HUES48 (cell line): ENCODE measurements around the gene ZNF655.
A peak's percentile ranks its signal among the peaks of the same experiment; 100 is the strongest.
"Not testable (repeated sequence)": the region's sequence is repeated elsewhere in the genome, so short reads cannot be mapped to it uniquely, and the experiment has no call there.

ENCODE experiments used
- H3K27ac ChIP-seq: one replicate; pipeline ENCODE4 v1.7.0; 2013; ENCODE audit warnings: low read depth, low read length, inconsistent platforms
- H3K27me3 ChIP-seq: 2 replicates; pipeline ENCODE4 v1.6.1; 2013; ENCODE audit warnings: mild to moderate bottlenecking, low read length; ENCODE audit not compliant: control insufficient read depth, insufficient read depth
- H3K36me3 ChIP-seq: 2 replicates; pipeline ENCODE4 v1.6.1; 2013; ENCODE audit warnings: low read length; ENCODE audit not compliant: control insufficient read depth, insufficient read depth
- H3K4me1 ChIP-seq: 2 replicates; pipeline ENCODE4 v1.6.1; 2013; ENCODE audit warnings: mild to moderate bottlenecking, low read length; ENCODE audit not compliant: control insufficient read depth, insufficient read depth
- H3K4me3 ChIP-seq: 2 replicates; pipeline ENCODE4 v1.5.1; 2013; ENCODE audit warnings: mild to moderate bottlenecking, low read depth, low read length
- H3K9ac ChIP-seq: 2 replicates; pipeline ENCODE4 v1.6.1; 2013; ENCODE audit warnings: mild to moderate bottlenecking, low read depth, low read length, moderate library complexity
- H3K9me3 ChIP-seq: 2 replicates; pipeline ENCODE4 v1.6.1; 2013; ENCODE audit warnings: low read length; ENCODE audit not compliant: control insufficient read depth, insufficient read depth

Gene ZNF655

DNA sequence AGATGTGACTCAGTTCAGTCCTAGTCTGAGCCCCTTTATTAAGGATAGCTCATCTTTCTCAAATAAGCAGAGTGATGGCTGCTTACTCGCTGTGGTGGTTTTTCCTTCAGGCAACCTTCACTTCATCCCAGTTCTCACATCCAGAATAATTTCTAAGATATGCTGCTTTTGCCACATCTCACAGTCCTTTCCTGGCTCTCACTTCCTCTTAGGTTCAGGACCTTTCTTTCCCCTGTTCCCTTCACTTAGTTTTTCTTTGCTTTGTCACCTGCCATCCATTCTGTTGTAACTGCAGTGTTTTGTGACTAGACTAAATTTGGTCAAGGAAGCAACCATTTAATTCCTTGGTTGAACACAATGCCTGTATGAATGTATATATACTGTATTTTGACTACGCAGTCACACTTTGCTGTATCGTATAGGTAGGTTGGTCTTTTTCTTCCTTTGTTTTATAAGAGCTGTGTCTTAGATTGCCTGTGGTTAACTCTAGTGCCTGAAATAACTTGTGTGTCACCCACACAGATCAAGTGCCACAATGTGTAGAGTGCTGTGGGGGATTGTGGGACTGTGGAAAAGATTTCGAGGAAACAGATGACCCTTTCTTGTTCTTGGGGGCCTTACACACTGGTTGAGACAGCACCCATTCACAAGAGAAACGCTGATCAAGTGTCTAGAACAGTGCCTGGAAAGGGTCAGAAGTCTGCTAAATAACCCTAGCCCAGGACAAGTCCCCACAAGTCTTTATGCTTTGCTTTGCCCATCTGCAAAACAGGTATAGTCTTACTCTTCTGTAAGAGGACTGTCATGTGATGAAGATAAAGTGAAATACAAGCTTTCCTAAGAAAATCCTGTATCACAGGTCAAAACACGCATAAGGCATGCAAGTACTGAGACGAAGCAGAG, 2.6 kb downstream of the ZNF655 start:
- no peaks in the 10 kb centered on the region for H3K27me3 ChIP-seq
- H3K4me3 ChIP-seq = no peak overlapping the region
- H3K27ac ChIP-seq = peak overlapping the region; percentile 5
- H3K9ac ChIP-seq = no peak overlapping the region
- peaks cover 63% of the 10 kb centered on the region for H3K36me3 ChIP-seq
- H3K9me3 ChIP-seq = no peaks in the 10 kb centered on the region
- H3K4me1 ChIP-seq = peaks cover 5% of the 10 kb centered on the region; the same call in 1 of the 2 replicates

DNA sequence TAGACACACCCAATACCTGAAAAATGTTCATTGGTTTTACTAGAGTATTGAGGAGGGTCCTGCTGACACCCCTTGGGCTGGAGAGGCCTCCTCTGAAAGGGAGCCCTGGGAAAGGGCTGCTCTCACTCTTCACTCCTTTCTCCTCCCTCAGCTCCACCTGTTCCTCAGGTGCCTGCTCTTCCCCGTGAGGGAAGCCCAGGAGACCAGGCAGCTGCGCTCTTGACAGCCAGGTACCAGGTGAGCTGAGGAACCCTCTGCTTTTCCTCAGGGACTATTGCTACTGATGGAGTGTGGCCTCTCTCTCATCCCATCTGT, 3.3 kb downstream of the ZNF655 start:
- Histone ChIP-seq H3K4me3 (no peak overlapping the region), H3K9me3 (no peaks in the 10 kb centered on the region), H3K27ac (peak overlapping the region; percentile 86), H3K4me1 (peaks cover 5% of the 10 kb centered on the region; the same call in 1 of the 2 replicates), H3K36me3 (peaks cover 65% of the 10 kb centered on the region), H3K27me3 (no peaks in the 10 kb centered on the region), H3K9ac (no peak overlapping the region)

DNA sequence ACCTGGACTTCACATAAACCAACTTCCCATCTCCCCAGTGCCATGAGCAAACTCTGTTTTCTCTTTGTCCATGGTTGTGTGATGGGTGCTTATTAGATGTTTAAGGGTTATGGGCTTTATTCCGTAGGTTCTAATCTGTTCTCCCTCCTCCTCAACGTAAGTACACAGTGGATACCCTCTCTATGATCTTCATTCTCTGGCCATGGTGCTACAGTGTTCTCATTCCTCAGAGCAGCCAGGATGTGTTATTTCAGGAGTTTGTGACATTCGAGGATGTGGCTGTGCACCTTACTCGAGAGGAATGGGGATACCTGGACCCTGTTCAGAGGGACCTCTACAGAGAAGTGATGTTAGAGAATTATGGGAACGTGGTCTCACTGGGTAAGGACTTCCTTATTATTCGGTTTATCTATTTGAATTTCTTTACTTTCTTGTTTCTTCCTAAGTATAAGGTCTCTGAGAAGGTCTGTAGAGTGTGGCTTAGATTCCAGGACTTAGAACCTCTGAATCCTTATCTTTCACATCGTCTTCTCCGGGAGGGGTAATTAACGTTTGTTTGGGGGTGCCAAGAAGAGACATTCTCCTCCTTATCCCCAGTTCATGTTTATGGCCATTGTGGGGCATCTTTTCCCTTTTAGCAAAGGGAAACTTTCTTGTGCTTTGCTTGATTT, 3.8 kb downstream of the ZNF655 start:
- Histone ChIP-seq H3K9ac (no peak overlapping the region), H3K4me1 (peaks cover 3% of the 10 kb centered on the region; the same call in 1 of the 2 replicates), H3K36me3 (peaks cover 70% of the 10 kb centered on the region), H3K9me3 (no peaks in the 10 kb centered on the region), H3K4me3 (no peak overlapping the region), H3K27ac (peak overlapping the region; percentile 86), H3K27me3 (no peaks in the 10 kb centered on the region)

DNA sequence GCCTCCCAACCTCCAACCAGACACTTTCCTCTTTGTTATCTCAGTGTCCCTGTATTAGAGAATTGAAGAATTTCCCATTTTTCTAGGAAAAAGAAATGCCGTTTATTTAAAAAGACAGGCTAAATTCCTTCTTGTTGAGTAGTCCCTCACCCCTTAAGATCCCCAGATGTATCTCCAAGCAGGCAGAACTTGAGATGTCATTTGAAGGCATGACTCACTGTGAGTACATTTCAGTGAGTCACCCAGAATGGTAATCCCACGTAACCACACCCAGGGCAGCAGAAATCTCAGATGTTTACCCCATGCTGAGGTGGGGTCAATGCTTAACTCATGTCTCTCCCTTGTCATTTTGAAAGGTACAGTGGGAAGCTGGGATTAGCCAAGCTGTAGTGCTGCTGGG, 4.4 kb downstream of the ZNF655 start:
- Histone ChIP-seq H3K4me3 (no peak overlapping the region), H3K4me1 (no peaks in the 10 kb centered on the region), H3K27ac (peak overlapping the region; percentile 86), H3K27me3 (no peaks in the 10 kb centered on the region), H3K36me3 (peaks cover 73% of the 10 kb centered on the region), H3K9ac (no peak overlapping the region), H3K9me3 (no peaks in the 10 kb centered on the region)

DNA sequence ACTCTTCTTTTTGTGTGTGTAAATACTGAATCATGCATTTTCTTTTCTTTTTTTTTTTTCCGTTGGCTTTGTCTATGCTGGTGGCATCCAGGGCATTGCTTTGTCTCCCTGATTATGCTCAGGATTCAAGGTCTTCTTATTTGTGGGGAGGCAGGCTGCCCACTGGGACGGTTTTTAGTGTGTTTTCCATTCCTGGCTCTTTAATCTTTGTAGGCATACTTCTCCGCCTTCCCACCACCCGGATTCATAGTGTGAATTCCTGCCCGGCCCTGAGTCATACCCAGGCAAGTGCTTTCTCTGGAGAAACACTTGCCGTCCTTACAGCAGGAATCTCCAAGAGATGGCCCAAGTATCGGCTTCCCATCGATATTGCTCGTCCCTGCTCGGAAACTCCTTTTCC, 5.2 kb downstream of the ZNF655 start:
- Histone ChIP-seq H3K4me3 (no peak overlapping the region), H3K9me3 (no peaks in the 10 kb centered on the region), H3K27ac (peak overlapping the region; percentile 64), H3K9ac (no peak overlapping the region), H3K36me3 (peaks cover 75% of the 10 kb centered on the region), H3K4me1 (no peaks in the 10 kb centered on the region), H3K27me3 (no peaks in the 10 kb centered on the region)

DNA sequence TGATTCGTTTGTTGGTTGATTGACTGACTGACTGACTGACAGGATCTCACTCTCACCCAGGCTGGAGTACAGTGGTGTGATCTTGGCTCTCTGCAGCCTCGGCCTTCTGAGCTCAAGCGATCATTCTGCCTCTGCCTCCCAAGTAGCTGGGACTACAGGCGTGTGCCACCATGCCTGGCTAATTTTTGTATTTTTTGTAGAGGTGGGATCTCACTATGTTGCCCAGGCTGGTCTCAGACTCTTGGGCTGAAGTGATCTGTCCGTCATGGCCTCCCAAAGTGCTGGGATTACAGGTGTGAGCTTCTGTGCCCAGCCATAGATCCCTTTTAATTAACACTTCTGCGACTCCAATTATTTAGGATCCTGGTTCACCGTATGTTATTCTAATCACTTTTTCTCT, 10.3 kb downstream of the ZNF655 start:
- H3K27ac ChIP-seq, H3K4me3 ChIP-seq, H3K9me3 ChIP-seq, H3K4me1 ChIP-seq, H3K27me3 ChIP-seq, H3K9ac ChIP-seq: not testable (repeated sequence)
- H3K36me3 ChIP-seq = peaks cover 82% of the 10 kb centered on the region

DNA sequence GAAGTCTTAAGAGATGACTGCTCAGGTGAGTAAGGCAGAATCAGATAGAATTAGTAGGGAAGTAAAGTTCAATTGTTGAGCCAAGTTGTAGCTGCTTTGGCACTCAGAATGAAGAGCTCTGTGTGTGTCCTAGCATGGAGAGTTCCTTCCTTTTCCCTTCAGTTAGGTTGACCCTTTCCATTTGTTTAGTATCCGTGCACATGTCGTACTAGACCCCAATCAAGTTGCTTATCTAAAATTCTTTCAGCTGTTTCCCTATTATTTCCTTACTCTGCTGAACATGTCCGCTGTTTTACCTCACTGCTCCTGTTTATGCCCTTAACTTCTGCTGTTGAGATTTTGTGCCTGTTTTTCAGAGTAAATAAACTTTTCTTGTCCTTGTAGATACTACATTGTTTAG, 13.3 kb downstream of the ZNF655 start:
- Histone ChIP-seq H3K36me3 (peaks cover 60% of the 10 kb centered on the region), H3K27me3 (no peaks in the 10 kb centered on the region), H3K9me3 (no peaks in the 10 kb centered on the region), H3K9ac (no peak overlapping the region), H3K4me3 (no peak overlapping the region), H3K4me1 (peaks cover 16% of the 10 kb centered on the region), H3K27ac (no peak overlapping the region)

DNA sequence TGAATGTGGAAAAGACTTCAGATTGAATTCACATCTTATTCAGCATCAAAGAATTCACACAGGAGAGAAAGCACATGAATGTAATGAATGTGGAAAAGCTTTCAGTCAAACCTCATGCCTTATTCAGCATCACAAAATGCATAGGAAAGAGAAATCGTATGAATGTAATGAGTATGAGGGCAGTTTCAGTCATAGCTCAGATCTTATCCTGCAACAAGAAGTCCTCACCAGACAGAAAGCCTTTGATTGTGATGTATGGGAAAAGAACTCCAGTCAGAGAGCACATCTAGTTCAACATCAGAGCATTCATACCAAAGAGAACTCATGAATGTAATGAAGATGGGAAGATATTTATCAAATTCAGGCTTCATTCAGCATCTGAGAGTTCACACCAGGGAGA, 14.8 kb downstream of the ZNF655 start:
- Histone ChIP-seq H3K9me3 (no peaks in the 10 kb centered on the region), H3K27me3 (no peaks in the 10 kb centered on the region), H3K4me3 (no peak overlapping the region), H3K9ac (no peak overlapping the region), H3K4me1 (peaks cover 21% of the 10 kb centered on the region), H3K27ac (no peak overlapping the region), H3K36me3 (peaks cover 53% of the 10 kb centered on the region)

DNA sequence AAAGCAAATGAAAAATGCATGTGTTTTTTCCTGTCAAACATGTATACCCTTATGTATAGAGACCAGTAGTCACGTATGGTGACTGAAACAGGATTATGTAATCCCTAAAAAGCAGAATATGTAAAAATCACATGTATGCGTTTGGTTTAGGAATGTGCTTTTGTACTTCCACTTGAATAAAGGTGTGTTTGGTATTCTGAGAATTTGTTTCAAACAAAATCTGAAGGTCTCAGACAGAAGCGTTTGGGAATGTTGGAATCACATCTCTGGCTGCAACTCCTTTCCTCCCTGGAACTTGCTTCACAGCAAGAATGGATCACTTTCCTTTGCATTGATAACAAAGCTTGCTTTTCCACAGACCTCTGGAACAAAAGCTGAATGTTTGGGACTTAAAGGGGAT, 17.8 kb downstream of the ZNF655 start:
- Histone ChIP-seq H3K9ac (no peak overlapping the region), H3K4me1 (peaks cover 21% of the 10 kb centered on the region)

DNA sequence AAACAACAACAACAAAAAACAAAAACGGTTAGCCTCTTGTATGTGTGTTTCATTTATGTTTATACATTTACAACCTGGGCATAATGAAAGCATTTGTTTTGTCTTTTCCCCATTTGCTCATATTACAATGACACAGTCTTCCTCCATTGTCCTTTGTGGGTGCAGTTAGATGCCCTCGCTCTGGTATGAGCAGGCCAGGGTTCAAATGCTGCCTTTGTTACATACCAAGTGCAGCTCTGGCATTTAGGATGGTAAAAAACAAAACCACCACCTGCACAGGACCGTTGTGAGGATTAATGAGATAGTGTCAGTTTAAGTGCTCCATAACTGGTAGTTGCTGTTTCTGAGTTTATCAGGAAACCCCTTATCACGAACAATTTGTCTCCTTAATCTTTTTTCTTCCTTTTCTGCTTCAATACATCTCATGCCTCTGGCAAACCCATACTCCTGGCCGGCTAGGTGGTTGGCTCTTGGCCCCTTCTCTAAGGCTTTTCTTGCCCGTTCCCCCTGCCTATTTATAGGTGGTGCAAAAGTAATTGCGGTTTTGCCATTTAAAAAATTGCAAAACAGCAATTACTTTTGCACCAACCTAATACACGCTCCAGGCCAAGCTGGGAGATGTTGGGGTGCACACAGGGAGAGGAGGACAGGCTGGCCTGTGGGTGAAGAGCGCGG, 21.0 kb downstream of the ZNF655 start:
- Histone ChIP-seq H3K9me3 (no peaks in the 10 kb centered on the region), H3K4me1 (peaks cover 21% of the 10 kb centered on the region), H3K9ac (0 out of 2 replicates have a peak overlapping the region, but pooled peaks have one; percentile 62), H3K27ac (no peak overlapping the region), H3K27me3 (no peaks in the 10 kb centered on the region), H3K36me3 (0 out of 2 replicates have a peak, but pooled peaks cover under 1% of the 10 kb centered on the region), H3K4me3 (peak overlapping the region; percentile 70)

More for the DNA sequence above, 17.8 kb downstream of the ZNF655 start:
- H3K36me3 ChIP-seq = peaks cover 32% of the 10 kb centered on the region
- H3K4me3 ChIP-seq = no peak overlapping the region
- H3K9me3 ChIP-seq = no peaks in the 10 kb centered on the region
- H3K27ac ChIP-seq = peak overlapping the region; percentile 69
- H3K27me3 ChIP-seq = no peaks in the 10 kb centered on the region
